Measurements from ENCODE around the gene PRR19.
A peak's percentile ranks its signal among the peaks of the same experiment; 100 is the strongest.

The PRR19 gene

GRCh38 chr19:42284591-42285341 is 17.2 kb upstream of the PRR19 start:
- DNase-seq (ENCODE audit: low read depth), result no peak
- no peak for TF ChIP-seq CTCF (conservative IDR thresholded peaks at IDR 0.05; ENCODE audit: control insufficient read depth, insufficient read depth, low read depth, low read length)
- peak overlapping the region; percentile 65 for H3K4me3 ChIP-seq (ENCODE audit: control insufficient read depth, low read depth, low read length)

- H3K4me3 ChIP-seq (ENCODE audit: control insufficient read depth, low read depth, low read length), result peak overlapping the region; percentile 3
- DNase-seq (ENCODE audit: low read depth), result no peak
- TF ChIP-seq CTCF (conservative IDR thresholded peaks at IDR 0.05; ENCODE audit: control insufficient read depth, insufficient read depth, low read depth, low read length), result no peak
These were observed 16.4 kb upstream of the PRR19 start for GRCh38 chr19:42285541-42285941.

- no peak for DNase-seq (ENCODE audit: low read depth)
- H3K4me3 ChIP-seq (ENCODE audit: control insufficient read depth, low read depth, low read length), result no peak overlapping the region
- TF ChIP-seq CTCF (conservative IDR thresholded peaks at IDR 0.05; ENCODE audit: control insufficient read depth, insufficient read depth, low read depth, low read length), result no peak
These were observed 16.0 kb upstream of the PRR19 start for GRCh38 chr19:42285988-42286348.

GRCh38 chr19:42286349-42287016 is 15.4 kb upstream of the PRR19 start:
- H3K4me3 ChIP-seq (ENCODE audit: control insufficient read depth, low read depth, low read length), result no peak overlapping the region
- TF ChIP-seq CTCF (conservative IDR thresholded peaks at IDR 0.05; ENCODE audit: control insufficient read depth, insufficient read depth, low read depth, low read length), result no peak
- DNase-seq (ENCODE audit: low read depth), result peak; percentile 49

GRCh38 chr19:42287017-42287826 is 14.7 kb upstream of the PRR19 start:
- TF ChIP-seq CTCF (conservative IDR thresholded peaks at IDR 0.05; ENCODE audit: control insufficient read depth, insufficient read depth, low read depth, low read length), result no peak
- DNase-seq (ENCODE audit: low read depth), result no peak
- H3K4me3 ChIP-seq (ENCODE audit: control insufficient read depth, low read depth, low read length), result no peak overlapping the region

GRCh38 chr19:42287827-42288107 is 14.2 kb upstream of the PRR19 start:
- DNase-seq (ENCODE audit: low read depth), result no peak
- H3K4me3 ChIP-seq (ENCODE audit: control insufficient read depth, low read depth, low read length), result no peak overlapping the region
- TF ChIP-seq CTCF (conservative IDR thresholded peaks at IDR 0.05; ENCODE audit: control insufficient read depth, insufficient read depth, low read depth, low read length), result no peak
